DOHH2 (cell line): ENCODE data around the gene ZC3H7A.

Experiments used
- EZH2phosphoT487 ChIP-seq: fragments of 200-600 bp; sonication (generic); IDR thresholded peaks from 2 replicates; pipeline ENCODE4 v1.6.1; 2017; ENCODE audit warnings: borderline replicate concordance, mild to moderate bottlenecking, antibody characterized with exemption, low read length, moderate library complexity, mixed read lengths
- TF ChIP-seq, protein P1 (sequence below): fragments of 200-600 bp; sonication (generic); IDR thresholded peaks from one replicate; pipeline ENCODE4 v1.5.1; 2014; ENCODE audit warnings: antibody characterized with exemption, mild to moderate bottlenecking, low read depth, low read length; ENCODE audit not compliant: poor library complexity, severe bottlenecking

DNA sequence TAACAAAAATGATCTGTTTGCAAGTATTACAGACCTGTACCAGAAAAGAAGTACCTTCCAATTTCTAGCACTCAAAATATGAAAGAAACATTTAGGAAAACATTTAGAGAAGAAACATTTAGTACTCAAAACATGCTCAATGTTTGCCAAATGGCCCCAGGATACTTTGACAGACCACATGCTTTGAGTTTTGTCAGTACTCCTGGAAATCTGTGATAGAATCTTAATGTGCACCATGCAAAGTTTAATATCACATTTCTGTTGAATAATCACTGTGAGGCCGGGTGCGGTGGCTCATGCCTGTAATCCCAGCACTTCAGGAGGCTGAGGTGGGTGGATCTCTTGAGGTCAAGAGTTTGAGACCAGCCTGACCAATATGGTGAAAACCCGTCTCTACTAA is 8.5 kb upstream of the ZC3H7A start:
- TF ChIP-seq, protein P1, sequence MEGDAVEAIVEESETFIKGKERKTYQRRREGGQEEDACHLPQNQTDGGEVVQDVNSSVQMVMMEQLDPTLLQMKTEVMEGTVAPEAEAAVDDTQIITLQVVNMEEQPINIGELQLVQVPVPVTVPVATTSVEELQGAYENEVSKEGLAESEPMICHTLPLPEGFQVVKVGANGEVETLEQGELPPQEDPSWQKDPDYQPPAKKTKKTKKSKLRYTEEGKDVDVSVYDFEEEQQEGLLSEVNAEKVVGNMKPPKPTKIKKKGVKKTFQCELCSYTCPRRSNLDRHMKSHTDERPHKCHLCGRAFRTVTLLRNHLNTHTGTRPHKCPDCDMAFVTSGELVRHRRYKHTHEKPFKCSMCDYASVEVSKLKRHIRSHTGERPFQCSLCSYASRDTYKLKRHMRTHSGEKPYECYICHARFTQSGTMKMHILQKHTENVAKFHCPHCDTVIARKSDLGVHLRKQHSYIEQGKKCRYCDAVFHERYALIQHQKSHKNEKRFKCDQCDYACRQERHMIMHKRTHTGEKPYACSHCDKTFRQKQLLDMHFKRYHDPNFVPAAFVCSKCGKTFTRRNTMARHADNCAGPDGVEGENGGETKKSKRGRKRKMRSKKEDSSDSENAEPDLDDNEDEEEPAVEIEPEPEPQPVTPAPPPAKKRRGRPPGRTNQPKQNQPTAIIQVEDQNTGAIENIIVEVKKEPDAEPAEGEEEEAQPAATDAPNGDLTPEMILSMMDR: no peak
- no peak for TF ChIP-seq EZH2phosphoT487
